ENCODE data around the gene WDR72.

DNA sequence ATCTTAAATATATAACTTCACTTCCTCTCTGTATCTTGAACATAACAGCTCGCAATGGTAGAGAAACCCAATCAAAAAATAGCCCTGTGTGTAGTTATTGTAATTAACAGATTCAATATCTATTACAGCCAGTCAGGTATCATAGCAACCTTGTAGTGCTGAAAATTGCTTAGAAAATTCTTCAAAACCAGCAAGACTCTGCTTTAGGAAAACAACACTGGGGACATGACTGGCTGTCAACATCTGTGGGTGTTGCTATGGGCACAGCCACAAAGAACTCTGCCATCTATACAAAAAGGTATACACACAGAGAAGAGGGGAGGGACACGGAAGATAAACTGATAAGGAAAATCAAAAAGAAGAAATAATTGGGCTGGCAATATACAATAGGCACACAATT is 101.2 kb downstream of the WDR72 start:
- no peak for TF ChIP-seq RAD21 (IDR thresholded peaks at IDR 0.05; ENCODE audit: low read length)
- TF ChIP-seq NRF1 (IDR thresholded peaks at IDR 0.05; ENCODE audit: low read depth, low read length): no peak
- TF ChIP-seq POLR2AphosphoS5 (IDR thresholded peaks at IDR 0.05; ENCODE audit: low read depth, low read length): no peak
- TF ChIP-seq CTCF (IDR thresholded peaks at IDR 0.05): no peak
- no peak for TF ChIP-seq GABPA (IDR thresholded peaks at IDR 0.05; ENCODE audit: low read depth)
- TF ChIP-seq, protein P1, sequence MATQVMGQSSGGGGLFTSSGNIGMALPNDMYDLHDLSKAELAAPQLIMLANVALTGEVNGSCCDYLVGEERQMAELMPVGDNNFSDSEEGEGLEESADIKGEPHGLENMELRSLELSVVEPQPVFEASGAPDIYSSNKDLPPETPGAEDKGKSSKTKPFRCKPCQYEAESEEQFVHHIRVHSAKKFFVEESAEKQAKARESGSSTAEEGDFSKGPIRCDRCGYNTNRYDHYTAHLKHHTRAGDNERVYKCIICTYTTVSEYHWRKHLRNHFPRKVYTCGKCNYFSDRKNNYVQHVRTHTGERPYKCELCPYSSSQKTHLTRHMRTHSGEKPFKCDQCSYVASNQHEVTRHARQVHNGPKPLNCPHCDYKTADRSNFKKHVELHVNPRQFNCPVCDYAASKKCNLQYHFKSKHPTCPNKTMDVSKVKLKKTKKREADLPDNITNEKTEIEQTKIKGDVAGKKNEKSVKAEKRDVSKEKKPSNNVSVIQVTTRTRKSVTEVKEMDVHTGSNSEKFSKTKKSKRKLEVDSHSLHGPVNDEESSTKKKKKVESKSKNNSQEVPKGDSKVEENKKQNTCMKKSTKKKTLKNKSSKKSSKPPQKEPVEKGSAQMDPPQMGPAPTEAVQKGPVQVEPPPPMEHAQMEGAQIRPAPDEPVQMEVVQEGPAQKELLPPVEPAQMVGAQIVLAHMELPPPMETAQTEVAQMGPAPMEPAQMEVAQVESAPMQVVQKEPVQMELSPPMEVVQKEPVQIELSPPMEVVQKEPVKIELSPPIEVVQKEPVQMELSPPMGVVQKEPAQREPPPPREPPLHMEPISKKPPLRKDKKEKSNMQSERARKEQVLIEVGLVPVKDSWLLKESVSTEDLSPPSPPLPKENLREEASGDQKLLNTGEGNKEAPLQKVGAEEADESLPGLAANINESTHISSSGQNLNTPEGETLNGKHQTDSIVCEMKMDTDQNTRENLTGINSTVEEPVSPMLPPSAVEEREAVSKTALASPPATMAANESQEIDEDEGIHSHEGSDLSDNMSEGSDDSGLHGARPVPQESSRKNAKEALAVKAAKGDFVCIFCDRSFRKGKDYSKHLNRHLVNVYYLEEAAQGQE (IDR thresholded peaks at IDR 0.05; ENCODE audit: low read depth, low read length): no peak
- no peak for TF ChIP-seq RFX5 (IDR thresholded peaks at IDR 0.05; ENCODE audit: low read length)
- TF ChIP-seq FOXM1 (IDR thresholded peaks at IDR 0.05; ENCODE audit: low read depth): no peak
- no peak for TF ChIP-seq USF1 (IDR thresholded peaks at IDR 0.05; ENCODE audit: borderline replicate concordance, low read depth)
